KMS-11 (cell line): ENCODE results near the gene GPC3.
"Not testable (repeated sequence)": the region's sequence is repeated elsewhere in the genome, so short reads cannot be mapped to it uniquely, and the experiment has no call there.

ENCODE experiments used
- H2AFZ ChIP-seq: fragments of 200-600 bp; sonication (generic); 2 replicates; pipeline ENCODE4 v1.6.1; 2016; ENCODE audit warnings: antibody characterized with exemption, mixed run types, low read depth
- H3K27ac ChIP-seq: fragments of 200-600 bp; sonication (generic); 2 replicates; pipeline ENCODE4 v1.6.1; 2016; ENCODE audit warnings: mild to moderate bottlenecking, mixed run types
- H3K27me3 ChIP-seq: fragments of 200-600 bp; sonication (generic); 2 replicates; pipeline ENCODE4 v1.6.1; 2017; ENCODE audit warnings: mild to moderate bottlenecking, low read depth, mixed run types, moderate library complexity; ENCODE audit not compliant: insufficient read depth
- H3K36me3 ChIP-seq: fragments of 200-600 bp; sonication (generic); 2 replicates; pipeline ENCODE4 v1.6.1; 2017; ENCODE audit warnings: mild to moderate bottlenecking, mixed run types; ENCODE audit not compliant: insufficient read depth
- H3K4me1 ChIP-seq: fragments of 200-600 bp; sonication (generic); 2 replicates; pipeline ENCODE4 v1.6.1; 2016; ENCODE audit warnings: mild to moderate bottlenecking, low read depth, mixed run types; ENCODE audit not compliant: poor library complexity, severe bottlenecking
- H3K4me2 ChIP-seq: fragments of 200-600 bp; sonication (generic); 2 replicates; pipeline ENCODE4 v1.7.0; 2016; ENCODE audit warnings: mild to moderate bottlenecking, mixed run types
- H3K4me3 ChIP-seq: fragments of 200-600 bp; sonication (generic); IDR thresholded peaks from 2 replicates; pipeline ENCODE4 v1.6.1; 2017; ENCODE audit warnings: low read depth, low read length, mixed read lengths; ENCODE audit not compliant: insufficient read depth
- H3K79me2 ChIP-seq: fragments of 200-600 bp; sonication (generic); 2 replicates; pipeline ENCODE4 v1.6.1; 2016; ENCODE audit warnings: low read depth, mixed run types; ENCODE audit not compliant: insufficient read depth
- H3K9ac ChIP-seq: fragments of 200-600 bp; sonication (generic); 2 replicates; pipeline ENCODE4 v1.6.1; 2016; ENCODE audit warnings: mild to moderate bottlenecking, mixed run types
- H4K20me1 ChIP-seq: fragments of 200-600 bp; sonication (generic); 2 replicates; pipeline ENCODE4 v1.6.1; 2016; ENCODE audit warnings: mild to moderate bottlenecking, mixed run types; ENCODE audit not compliant: insufficient read depth
- CTCF ChIP-seq: fragments of 200-600 bp; sonication (generic); conservative IDR thresholded peaks from 2 replicates; pipeline ENCODE4 v1.6.1; 2017; ENCODE audit warnings: low read depth, mild to moderate bottlenecking, antibody characterized with exemption, low read length, moderate library complexity, mixed read lengths

GPC3 gene

GRCh38 chrX:133723930-133724329 lies 261.5 kb downstream of the GPC3 start:
- no peaks in the 10 kb centered on the region for H3K79me2 ChIP-seq
- TF ChIP-seq CTCF: no peak
- no peaks in the 10 kb centered on the region for H3K27me3 ChIP-seq
- H3K36me3 ChIP-seq: no peaks in the 10 kb centered on the region
- H3K4me1 ChIP-seq: no peaks in the 10 kb centered on the region
- H4K20me1 ChIP-seq: no peaks in the 10 kb centered on the region
- H2AFZ ChIP-seq: no peak overlapping the region
- H3K4me2 ChIP-seq: no peak overlapping the region
- H3K9ac ChIP-seq: no peak overlapping the region
- H3K4me3 ChIP-seq: no peak overlapping the region
- H3K27ac ChIP-seq: no peak overlapping the region

GRCh38 chrX:133722756-133723155 lies 262.6 kb downstream of the GPC3 start:
- Histone ChIP-seq H3K4me2 (no peak overlapping the region), H3K4me3 (no peak overlapping the region), H3K27me3 (no peaks in the 10 kb centered on the region), H3K36me3 (no peaks in the 10 kb centered on the region), H3K27ac (no peak overlapping the region), H3K9ac (no peak overlapping the region), H3K4me1 (no peaks in the 10 kb centered on the region), H3K79me2 (no peaks in the 10 kb centered on the region), H4K20me1 (no peaks in the 10 kb centered on the region), H2AFZ (no peak overlapping the region)
- no peak for TF ChIP-seq CTCF

GRCh38 chrX:133720269-133720668 lies 265.1 kb downstream of the GPC3 start:
- not testable (repeated sequence) for H3K27me3 ChIP-seq, H3K9ac ChIP-seq, H3K4me3 ChIP-seq, H3K27ac ChIP-seq, H2AFZ ChIP-seq, H3K36me3 ChIP-seq, H4K20me1 ChIP-seq, H3K79me2 ChIP-seq, H3K4me1 ChIP-seq, H3K4me2 ChIP-seq

- no peaks in the 10 kb centered on the region for H3K27me3 ChIP-seq
- no peaks in the 10 kb centered on the region for H3K36me3 ChIP-seq
- no peak overlapping the region for H3K9ac ChIP-seq
- no peaks in the 10 kb centered on the region for H3K4me1 ChIP-seq
- no peak for TF ChIP-seq CTCF
- no peak overlapping the region for H3K4me2 ChIP-seq
- H3K79me2 ChIP-seq: no peaks in the 10 kb centered on the region
- no peaks in the 10 kb centered on the region for H4K20me1 ChIP-seq
- H3K27ac ChIP-seq: no peak overlapping the region
- H3K4me3 ChIP-seq: no peak overlapping the region
- H2AFZ ChIP-seq: no peak overlapping the region
Measured at GRCh38 chrX:133715715-133716114, 269.7 kb downstream of the GPC3 start.

GRCh38 chrX:133709501-133709900 lies 275.9 kb downstream of the GPC3 start:
- Histone ChIP-seq H3K36me3 (no peaks in the 10 kb centered on the region), H3K4me1 (no peaks in the 10 kb centered on the region), H3K27ac (no peak overlapping the region), H3K4me2 (no peak overlapping the region), H3K27me3 (no peaks in the 10 kb centered on the region), H3K79me2 (no peaks in the 10 kb centered on the region), H3K4me3 (no peak overlapping the region), H4K20me1 (no peaks in the 10 kb centered on the region), H2AFZ (no peak overlapping the region), H3K9ac (no peak overlapping the region)
- TF ChIP-seq CTCF: no peak
